HG03378 (cell line): ENCODE data around the gene GALNT9.
"Not testable (repeated sequence)": the region's sequence is repeated elsewhere in the genome, so short reads cannot be mapped to it uniquely, and the experiment has no call there.

ENCODE experiments used
- ATAC-seq: cut with Tn5 transposase; IDR thresholded peaks from one replicate; pipeline ENCODE4 v1.9.1; 2021; ENCODE audit warnings: mild to moderate bottlenecking, moderate library complexity; ENCODE audit not compliant: unreplicated experiment

GALNT9 gene

GRCh38 chr12:132267873-132268272, 61.5 kb downstream of the GALNT9 start:
- ATAC-seq: no peak

DNA sequence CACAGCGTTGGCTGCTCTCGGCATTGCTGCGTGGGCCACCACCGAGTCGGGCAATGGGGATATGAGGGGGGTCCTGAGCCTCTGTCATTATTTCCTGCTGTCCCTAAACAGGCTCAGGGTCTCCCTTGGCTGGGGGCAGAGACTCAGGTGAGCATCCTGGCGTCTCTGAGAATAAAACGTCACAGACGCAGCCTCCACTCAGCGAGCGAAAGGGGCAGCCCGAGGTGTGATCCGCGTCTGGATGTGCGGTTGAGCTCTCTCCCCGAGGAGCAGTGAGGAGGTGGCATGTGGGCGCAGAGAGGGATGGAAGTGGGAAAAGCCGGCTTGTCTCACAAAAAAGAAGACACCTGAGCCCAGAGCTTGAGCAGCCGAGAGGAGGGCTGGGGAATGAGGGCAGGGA, 62.6 kb downstream of the GALNT9 start:
- no peak for ATAC-seq

GRCh38 chr12:132266370-132266769, 63.0 kb downstream of the GALNT9 start:
- ATAC-seq: no peak

GRCh38 chr12:132265822-132266221, 63.6 kb downstream of the GALNT9 start:
- not testable (repeated sequence) for ATAC-seq

DNA sequence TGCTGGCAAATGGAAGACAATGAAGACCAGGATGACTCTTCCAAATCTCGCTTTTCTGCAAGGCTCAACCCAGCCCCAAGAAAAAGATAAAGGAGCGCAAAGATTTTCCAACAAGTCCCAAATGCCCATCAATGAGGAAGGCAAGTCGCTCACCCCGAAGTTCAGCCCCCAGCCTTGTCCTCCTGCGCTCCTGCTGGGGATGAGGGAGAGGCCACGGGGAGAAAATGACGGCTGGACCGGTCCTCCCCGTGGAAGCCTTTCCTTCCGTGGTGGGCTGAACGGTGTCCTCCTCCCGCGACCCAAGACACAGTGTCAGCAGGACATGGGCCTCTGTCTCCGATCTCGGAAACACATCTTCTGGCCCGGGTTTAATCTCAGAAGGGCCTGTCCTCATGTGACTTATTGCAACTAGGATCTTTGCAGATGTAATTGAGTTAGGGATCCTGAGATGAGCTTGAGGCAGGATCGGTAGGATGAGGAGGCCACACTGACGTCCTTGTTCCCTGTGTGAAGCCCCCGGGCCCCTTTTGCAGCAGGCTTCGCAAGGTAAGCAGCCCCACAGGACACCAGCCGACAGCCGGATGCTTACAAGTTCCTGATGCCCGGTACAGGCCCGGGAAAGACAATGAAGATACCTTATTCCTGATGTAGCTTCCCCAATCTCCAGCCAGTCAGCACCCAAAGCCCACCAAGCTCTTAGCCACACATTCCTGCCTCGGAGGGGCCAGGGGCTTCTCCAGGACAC, 64.2 kb downstream of the GALNT9 start:
- no peak for ATAC-seq

- ATAC-seq: no peak
Observed at GRCh38 chr12:132264086-132265010, 65.0 kb downstream of the GALNT9 start.

GRCh38 chr12:132263451-132264049, 65.8 kb downstream of the GALNT9 start:
- ATAC-seq: no peak

- ATAC-seq: no peak
Observed at GRCh38 chr12:132263061-132263360, 66.4 kb downstream of the GALNT9 start.

- no peak for ATAC-seq
Observed at GRCh38 chr12:132262256-132263060, 66.9 kb downstream of the GALNT9 start.

DNA sequence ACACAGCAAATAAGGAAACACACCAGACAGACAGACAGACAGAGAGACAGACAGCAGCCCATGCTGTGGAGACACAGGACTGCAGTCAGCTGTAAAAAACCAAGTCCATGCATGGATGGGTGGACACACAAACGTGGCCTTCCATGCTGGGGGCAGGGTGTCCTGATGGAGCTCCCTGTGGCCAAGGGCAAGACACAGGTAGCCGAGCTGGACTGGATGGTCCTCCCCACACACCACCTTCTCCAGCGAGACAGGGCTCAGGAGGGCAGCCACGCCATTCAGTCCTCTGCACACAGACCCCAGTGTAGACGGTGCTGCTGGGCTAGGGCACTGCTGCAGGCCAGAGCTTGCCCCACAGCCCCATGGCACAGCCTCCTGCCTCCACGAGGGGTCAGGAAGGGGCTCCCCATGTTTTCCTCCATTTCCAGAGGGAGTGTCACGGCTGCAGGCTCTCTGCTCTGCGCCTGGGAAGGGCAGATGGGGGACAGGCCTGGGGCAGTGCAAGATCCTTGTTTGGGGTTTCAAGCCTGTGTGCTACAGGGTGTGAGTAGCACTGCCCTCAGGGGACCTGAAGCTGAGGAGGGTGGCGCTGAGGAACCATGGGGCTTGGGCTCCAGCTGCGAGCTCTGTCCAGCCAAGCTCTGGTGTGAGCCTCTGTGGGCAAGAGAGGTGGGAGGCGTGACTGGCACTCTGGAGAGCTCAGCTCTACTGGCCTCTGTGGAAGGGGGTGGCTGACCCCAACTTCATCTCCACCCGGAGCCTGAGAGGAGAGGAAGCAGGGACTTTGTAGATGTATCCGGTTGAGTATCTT, 67.9 kb downstream of the GALNT9 start:
- no peak for ATAC-seq

DNA sequence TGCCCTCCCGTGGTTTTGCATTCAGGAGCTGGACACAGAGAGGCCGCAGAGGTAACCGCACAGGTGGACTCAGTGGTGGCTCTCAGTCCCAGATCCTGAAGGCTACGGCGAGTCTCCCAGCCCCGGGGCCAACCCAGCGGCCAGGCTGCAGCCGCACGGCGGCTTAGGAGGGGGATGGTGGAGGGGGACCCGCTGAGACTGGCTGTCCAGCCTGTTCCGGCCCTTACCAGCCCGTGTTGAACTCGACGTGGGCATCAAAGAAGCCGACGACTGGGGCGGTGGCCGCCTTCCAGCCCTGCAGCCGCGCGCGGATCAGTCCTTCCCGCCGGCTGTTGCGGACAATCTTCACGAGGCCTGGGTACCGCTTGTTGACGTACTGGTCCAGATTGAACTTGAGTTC, 68.7 kb downstream of the GALNT9 start:
- no peak for ATAC-seq

DNA sequence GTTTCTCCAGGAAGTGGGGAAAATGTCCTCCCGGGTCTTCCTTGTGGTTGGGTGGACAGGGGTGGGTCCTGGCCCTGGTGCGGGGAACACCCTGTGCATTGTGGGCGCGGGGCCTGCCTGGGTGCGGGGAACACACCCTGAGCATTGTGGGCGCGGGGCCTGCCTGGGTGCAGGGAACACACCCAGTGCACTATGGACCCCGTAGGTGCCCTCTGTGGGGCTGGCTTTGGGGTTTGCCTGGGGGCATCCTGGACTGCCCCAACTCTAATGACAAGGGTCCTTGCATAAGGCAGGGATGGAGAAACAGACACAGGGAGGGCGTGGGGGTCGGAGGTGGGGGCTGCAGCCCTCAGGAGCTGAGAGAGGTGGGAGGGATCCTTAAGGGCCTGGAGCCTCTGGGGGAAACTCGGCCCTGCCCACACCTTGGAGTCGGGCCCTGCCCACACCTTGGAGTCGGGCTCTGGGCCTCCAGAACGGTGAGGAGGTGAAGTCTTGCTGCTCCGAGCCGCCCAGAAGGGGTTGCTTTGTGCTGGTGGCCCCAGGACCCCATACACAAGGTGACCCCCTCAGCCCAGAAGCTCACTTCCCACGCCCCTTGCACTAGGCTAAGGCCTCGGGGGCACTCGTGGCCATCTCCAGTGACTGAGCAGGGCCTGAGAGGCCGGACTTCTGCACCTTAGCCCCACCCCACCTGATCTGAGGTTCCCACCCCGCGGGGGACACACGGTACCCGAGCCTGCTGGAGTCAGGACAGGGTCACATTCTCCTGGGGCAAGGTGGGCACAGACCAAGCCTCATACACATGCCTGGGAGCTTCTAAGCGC, 69.3 kb downstream of the GALNT9 start:
- no peak for ATAC-seq

DNA sequence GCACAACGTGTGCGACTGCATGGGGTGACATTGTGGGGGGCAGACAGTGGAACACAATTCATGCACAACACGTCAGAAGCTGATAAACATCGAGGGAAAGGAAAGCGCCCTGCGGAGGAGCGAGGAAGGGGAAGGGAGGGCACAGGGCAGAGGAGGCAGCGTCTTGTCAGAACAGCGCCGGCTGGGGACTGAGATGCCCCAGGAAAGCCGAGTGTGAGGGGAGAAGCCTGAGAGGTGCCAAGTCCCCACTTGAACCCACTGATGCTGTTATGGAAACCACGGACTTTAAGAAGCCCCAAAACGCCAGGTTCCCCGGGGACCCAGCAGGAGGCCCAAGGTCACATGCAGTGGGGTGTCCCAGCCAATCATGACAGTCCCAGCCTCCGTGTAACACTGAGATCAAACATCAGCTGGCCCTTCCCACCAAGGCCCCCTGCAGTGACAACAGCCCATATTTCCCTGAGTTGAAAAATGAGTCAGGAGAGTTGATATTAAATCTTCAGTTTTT, 70.0 kb downstream of the GALNT9 start:
- no peak for ATAC-seq

DNA sequence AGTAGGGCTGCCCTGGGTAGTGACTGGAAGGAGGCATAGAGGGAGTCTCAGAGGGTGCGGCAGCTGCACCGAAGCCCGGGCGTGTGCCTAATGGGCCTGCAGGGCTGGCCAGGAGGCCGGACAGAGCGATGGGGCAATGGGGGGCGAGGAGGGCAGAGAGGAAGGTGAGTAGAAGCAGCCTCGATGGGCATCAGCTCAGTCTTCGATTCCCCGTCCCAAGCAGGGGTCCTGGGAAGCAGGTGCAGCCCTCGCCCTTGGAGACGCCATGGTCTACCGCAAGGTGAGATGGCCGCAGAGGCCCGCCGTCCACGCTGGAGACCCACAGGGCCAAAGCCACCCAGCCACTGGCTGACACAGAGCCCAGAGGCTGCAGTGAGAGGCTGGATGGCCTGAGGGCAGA, 70.8 kb downstream of the GALNT9 start:
- ATAC-seq: no peak

DNA sequence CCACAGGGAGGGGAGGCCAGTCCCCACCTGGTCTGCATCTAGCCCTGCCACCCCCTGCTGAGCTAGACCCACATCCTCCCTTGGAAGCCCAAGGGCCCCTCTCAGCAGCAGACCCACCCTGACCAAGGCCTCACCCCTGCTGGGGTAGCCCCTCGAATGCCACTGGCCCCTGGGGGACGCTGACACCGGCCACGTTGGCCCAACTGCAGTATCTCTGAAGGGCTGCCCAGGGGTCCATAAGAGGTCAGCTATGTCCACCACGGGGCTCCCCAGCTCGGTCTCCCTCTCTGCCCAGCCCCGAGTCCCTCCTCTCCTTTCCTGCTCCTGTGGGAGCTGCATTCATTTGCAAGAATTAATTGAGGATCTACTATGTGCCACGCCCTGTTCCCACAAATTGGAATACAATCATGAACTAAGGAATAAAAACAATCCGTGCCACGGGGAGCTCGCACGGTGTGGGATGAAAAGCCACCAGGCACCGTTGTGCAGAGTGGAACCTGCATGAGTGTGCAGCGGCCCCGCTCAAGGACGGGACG, 71.4 kb downstream of the GALNT9 start:
- no peak for ATAC-seq

- no peak for ATAC-seq
Observed at GRCh38 chr12:132257206-132257954, 72.0 kb downstream of the GALNT9 start.

DNA sequence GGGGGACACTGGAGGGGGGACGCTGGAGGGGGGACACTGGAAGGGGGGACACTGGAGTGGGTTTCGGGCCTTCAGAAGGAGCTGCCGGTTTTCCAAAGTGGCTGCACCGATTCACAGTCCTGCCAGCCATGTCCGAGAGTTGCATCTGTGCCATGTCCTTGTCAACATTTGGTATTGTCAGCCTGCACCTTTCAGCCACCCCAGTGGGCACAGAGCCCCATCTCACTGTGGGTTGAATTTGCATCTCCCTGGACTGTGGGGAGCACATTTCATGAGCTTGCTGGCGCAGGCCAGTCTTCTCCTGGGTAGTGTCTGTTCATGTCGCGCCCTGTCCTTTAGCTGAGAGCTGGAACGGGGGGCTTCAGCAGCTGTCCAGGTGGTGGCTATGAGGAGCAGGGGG, 72.7 kb downstream of the GALNT9 start:
- no peak for ATAC-seq

GRCh38 chr12:132255642-132256041, 73.7 kb downstream of the GALNT9 start:
- ATAC-seq: no peak
